Measurements from ENCODE around the gene PHYHD1.

The PHYHD1 gene

DNA sequence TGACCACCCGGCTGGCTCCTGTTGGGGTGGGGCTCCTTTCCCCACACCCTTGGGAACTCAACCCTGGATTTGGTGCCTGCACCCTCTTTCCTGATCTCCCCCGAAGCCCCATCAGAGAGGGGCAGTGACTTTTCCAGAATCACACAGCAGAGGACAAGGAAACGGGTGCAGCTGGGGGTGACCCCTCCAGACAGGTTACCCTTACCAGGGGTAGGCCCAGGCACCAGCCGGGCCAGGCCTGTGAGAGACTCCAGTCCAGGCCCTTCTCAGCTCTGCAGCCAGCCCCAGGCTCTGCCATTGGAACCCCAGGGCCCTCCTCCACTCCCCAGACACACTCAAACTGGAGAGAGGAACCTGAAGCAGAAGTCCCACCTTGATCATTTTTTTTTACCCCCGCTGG is 19.0 kb upstream of the PHYHD1 start:
- no peak for DNase-seq

DNA sequence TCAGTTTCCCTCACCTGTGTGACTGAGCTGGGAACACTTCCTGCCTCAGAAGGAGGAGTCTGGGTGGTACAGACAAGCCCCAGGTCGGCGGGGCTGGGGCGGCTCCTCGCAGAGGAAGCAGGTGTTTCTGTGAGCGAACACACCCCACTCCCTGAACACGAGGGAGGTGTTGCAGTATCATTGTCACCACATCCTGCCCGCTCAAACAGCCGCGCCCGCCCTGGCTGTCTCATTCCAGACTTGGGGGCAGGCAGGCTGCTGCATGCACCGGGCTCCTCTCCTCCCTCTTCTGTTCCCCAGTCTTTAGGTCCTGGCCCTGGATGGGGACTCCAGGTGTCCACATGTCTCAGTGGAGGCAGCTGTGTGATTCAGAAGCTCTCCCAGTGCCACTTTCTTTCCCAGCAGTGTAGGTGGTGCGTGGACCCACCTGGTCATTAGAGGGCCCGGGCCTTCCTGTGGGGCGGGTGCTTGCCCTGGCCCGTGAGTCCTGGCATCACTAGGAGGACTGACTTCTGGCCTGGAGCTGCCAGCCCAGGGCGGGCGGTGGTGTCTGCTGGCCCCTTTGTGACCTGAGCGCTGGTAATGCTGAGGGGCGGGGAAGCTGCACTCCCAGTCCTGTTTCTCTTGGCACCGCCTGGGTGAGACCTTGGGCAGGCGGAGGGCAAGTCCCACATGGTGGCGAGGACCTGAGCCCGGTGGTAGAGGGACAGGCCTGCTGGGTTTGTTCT is 18.3 kb upstream of the PHYHD1 start:
- DNase-seq, result peak; percentile 87

DNA sequence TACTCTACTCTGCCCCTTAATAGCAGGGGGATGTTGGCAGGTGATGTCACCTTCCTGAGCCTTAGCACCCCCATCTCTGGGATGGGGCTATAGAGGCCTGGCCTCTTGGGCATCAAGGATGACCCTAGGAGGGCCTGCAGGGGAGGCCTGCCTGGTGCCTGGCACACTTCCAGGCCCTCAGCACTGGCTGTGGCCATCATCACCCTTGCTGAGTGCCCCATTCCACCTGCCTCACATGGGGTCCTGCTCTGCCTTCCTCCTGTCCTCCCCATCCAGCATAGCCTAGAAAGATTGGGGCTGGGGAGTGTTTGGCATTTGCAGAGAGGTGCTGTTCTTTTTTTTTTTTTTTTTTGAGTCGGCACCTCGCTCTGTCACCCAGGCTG is 17.7 kb upstream of the PHYHD1 start:
- no peak for DNase-seq

DNA sequence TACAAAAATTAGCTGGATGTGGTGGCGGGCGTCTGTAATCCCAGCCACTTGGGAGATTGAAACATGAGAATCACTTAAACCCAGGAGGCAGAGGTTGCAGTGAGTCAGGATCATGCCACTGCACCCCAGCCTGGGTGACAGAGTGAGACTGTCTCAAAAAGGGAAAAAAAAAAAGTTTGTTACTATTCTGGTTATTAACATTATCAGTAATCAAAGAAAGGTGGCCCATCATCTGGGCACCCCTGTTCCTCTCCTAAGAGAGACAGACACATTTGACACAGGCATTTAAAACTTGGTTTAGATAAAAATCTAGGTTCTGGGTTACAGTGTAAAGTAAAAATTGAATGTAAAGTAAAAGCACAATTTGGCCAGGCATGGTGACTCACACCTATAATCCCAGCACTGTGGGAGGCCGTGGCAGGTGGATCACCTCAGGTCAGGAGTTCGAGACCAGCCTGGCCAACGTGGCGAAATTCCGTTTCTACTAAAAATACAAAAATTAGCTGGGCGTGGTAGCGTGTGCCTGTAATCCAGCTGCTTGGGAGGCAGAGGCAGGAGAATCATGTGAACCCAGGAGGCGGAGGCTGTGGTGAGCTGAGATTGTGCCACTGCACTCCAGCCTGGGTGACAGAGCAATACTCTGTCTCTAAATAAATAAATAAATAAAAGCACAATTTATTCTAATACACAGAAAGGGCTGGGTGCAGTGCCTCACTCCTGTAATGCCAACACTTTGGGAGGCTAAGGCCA is 16.7 kb upstream of the PHYHD1 start:
- DNase-seq, result no peak

DNA sequence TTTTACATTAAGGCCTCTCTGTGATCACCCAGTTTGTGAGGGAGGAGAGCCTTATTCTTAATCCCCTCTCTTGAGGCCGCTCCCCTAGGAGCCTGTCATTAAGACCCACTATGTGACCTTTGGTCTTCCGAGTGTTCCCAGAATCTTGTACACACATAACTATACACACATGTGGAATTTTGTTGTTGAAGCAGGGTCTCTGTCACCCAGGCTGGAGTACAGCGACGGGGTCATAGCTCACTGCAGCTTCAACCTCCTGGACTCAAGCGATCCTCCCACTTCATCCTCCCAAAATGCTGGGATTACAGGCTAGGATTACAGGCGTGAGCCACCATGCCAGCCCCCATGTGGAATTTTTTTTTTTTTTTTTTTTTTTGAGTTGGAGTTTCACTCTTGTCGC is 14.8 kb upstream of the PHYHD1 start:
- no peak for DNase-seq

DNA sequence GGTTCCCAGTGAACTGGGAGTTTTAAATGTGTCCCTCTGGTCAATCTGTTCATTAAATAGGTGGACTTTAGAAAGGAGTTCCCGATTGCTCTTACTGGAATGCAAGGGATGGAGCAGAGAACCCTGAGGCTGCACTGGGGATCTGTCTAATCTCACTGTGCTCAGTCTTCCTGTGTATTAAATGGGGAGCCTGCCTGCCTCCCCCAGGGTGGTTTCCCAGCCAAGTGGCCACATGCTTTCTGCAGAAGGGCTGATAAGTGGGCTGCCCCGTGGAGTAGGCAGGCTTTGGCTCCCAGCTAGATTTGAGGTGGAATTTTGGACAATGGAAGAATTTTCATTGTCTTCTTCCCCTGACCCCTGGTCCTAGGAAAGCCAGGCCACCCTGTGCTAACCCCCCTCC is 14.0 kb upstream of the PHYHD1 start:
- DNase-seq, result no peak

DNA sequence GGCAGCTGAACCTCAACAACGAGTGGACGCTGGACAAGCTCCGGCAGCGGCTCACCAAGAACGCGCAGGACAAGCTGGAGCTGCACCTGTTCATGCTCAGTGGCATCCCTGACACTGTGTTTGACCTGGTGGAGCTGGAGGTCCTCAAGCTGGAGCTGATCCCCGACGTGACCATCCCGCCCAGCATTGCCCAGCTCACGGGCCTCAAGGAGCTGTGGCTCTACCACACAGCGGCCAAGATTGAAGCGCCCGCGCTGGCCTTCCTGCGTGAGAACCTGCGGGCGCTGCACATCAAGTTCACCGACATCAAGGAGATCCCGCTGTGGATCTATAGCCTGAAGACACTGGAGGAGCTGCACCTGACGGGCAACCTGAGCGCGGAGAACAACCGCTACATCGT is 12.4 kb upstream of the PHYHD1 start:
- no peak for DNase-seq

DNA sequence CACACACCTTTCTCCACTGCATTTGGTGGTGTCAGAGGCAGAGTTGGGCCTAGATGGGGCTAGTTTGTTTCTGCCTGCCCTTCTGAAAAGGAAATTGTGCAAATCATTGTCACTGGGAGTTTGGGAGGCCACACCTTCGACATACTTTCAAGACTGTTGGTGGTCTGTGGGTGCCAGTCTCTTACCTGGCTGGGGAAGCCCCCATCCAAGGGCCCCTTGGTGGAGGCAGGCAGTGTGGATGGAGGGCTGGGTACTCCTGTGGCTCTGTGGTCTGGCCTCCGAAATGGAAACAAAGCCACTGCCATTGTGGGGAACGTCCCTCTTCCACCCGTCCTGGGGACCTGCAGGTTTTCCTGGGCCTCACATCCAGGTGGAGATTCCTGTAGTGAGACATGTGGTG is 10.9 kb upstream of the PHYHD1 start:
- DNase-seq, result no peak

DNA sequence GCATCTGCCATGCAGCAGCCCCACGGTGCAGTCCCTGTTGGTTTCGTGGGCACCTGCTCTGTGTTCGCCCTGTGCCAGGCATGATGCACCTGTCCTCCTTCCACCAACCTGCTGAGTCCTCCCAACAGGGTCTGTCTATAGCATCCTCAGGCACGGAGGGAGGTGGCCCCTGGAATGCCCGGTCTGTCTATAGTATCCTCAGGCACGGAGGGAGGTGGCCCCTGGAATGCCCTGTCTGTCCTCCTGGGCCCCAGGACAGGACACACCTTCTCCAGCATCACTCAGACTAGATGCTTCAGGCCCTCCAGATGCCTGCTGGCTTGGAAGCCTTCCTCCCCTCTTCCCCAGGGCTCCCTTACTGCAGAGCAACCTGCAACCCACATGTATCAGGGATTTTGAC is 9.9 kb upstream of the PHYHD1 start:
- no peak for DNase-seq

DNA sequence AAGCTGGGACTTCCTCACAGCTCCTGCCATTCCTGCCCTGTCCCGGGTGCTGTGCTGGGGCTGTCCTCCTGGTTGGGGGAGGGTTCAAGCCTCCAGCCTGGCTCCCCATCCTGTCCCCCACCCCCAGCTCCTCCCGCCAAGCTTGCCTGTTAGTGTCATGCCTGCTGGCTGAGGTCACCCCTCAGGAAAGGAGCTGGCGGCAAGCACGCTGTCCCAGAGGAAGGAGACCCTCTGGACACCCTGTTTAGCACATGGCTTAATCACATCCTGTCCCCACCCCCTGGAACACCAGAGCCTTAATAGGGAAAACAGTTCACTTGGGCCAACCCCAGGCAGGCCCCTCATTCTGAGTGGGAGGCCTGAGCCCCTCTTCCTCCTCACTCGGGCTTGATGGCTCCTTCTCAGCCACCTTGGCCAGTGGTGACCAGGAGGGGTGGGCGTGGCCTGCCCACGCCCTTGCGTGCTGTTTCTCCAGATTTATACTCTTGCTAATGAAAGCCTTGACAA is 9.2 kb upstream of the PHYHD1 start:
- no peak for DNase-seq

DNA sequence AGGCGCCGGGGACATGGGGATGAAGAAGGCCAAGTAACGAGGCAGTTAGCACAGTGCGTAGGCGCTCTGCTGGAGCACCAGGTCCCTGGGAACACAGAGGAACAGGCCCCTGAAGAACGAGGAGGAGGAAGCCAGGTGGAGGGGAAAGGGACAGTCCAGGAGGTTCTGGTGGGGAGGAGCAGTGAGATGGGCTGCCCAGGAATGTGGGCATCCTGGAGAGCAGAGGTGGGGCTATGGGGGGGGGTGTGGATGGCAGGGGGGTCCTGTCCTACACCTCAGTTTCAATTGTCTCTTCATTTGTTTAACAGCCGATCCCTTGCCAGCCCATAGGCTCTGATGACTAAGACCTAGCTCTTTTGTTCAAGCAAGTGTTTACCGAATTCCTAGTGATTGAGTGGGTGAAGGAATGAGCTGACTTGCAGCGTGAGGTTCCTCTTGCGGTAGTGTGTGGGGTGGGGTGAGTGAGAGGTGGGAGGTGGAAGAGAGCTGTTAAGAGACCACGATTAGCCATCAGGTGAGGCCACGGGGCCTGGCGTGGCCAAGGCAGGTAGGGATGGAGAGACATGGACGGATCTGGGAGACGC is 8.4 kb upstream of the PHYHD1 start:
- DNase-seq, result no peak

DNA sequence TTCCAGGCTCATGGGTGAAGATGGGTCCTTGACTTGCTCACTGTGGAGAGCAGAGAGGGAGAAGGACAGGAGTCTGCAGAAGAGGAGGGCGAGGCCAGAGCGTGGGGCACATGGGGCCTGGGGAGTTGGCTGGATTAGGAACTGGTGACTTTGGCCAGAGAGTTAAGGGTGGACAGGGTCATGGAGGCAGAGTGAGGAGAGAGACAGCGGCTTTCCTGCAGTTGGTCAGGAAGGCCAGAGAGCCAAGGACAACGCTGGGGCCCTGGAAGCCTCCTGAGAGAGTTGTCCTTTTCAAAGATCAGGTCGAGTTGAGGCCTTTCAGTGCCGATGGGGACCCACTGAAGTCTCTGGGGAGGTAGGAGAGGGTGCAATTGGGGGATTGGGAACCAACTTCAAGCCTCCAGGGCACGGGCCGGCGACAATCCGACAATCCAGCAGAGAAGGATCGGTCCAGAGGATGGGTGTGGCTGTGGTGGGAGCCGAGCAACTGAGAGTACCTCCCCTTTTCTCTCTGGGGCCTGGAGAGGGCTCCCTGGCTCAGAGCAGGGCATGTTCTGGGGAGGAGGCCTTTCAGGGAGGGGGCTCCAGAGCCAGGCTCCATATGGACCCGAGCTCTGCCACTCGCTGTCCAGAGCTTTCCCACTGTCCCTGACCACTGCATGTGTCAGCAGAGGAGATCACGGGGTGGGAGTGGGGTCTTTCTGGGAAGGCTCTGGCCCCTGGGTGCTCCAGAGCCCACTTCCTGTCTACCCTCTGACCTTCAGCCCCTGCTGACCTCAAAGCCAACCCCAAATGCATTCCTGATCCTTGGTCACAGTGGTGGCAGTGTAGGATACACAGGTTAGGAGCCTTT is 7.5 kb upstream of the PHYHD1 start:
- DNase-seq, result no peak

DNA sequence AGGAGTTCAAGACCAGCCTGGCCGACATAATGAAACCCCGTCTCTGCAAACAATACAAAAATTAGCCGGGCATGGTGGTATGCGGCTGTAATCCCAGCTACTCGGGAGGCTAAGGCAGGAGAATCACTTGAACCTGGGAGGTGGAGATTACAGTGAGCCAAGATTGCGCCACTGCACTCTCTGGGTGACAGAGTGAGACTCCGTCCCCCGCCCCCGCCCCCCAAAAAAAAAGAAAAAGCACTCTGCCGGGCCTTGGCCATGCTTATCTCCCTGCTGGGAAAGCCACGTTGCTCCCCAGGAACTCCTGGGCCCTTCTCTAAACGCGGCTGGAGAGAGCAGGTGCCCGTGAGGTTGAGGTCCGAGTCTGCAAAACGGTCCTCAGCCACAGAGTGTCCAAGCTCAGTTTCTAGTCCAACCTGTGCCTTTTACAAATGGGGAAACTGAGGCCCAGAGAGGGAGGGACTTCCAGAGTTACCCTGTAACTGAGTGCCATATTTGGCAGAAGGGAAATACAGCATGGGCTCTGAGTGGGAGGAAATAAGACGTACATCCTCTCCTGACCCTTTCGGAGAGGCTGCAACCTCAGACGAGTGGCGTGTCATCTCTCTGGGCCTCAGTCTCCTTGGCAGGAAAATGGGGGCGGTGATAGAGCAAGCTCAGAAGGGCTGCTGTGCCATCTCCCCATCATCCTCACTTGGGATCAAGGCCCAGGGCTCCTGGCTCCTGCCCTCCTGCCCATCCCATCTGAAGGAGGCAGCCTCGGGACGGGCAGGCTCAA is 6.6 kb upstream of the PHYHD1 start:
- DNase-seq, result no peak

DNA sequence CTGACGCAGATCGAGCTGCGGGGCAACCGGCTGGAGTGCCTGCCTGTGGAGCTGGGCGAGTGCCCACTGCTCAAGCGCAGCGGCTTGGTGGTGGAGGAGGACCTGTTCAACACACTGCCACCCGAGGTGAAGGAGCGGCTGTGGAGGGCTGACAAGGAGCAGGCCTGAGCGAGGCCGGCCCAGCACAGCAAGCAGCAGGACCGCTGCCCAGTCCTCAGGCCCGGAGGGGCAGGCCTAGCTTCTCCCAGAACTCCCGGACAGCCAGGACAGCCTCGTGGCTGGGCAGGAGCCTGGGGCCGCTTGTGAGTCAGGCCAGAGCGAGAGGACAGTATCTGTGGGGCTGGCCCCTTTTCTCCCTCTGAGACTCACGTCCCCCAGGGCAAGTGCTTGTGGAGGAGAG is 4.6 kb upstream of the PHYHD1 start:
- no peak for DNase-seq

DNA sequence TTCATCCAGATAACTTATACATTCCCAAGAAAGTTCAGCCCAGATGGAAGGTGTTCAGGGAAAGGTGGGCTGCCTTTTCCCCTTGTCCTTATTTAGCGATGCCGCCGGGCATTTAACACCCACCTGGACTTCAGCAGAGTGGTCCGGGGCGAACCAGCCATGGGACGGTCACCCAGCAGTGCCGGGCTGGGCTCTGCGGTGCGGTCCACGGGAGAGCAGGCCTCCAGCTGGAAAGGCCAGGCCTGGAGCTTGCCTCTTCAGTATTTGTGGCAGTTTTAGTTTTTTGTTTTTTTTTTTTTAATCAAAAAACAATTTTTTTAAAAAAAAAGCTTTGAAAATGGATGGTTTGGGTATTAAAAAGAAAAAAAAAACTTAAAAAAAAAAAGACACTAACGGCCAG is 4.0 kb upstream of the PHYHD1 start:
- no peak for DNase-seq

DNA sequence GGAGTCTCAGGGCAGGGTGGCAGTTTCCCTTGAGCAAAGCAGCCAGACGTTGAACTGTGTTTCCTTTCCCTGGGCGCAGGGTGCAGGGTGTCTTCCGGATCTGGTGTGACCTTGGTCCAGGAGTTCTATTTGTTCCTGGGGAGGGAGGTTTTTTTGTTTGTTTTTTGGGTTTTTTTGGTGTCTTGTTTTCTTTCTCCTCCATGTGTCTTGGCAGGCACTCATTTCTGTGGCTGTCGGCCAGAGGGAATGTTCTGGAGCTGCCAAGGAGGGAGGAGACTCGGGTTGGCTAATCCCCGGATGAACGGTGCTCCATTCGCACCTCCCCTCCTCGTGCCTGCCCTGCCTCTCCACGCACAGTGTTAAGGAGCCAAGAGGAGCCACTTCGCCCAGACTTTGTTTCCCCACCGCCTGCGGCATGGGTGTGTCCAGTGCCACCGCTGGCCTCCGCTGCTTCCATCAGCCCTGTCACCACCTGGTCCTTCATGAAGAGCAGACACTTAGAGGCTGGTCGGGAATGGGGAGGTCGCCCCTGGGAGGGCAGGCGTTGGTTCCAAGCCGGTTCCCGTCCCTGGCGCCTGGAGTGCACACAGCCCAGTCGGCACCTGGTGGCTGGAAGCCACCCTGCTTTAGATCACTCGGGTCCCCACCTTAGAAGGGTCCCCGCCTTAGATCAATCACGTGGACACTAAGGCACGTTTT is 3.5 kb upstream of the PHYHD1 start:
- DNase-seq, result no peak

DNA sequence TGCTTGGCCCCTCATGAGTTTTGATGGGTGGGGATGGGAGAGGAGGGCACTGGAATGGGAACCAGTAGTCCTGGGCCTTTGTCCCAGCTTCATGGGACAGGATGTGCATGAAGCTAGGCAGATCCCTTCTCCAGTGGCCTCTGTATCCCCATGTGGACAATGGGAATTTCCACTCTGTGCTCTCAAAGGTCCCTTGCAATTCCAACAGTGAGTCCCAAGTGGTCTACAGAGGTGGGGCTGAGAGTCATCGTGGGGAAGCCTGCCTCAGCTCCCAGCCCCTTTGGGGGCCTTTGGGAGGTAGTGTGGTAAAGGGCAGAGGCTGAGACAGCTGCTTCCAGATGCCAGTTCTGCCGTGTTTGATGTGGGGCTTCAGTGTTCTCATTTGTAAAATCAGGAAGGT is 1.9 kb upstream of the PHYHD1 start:
- DNase-seq, result no peak

DNA sequence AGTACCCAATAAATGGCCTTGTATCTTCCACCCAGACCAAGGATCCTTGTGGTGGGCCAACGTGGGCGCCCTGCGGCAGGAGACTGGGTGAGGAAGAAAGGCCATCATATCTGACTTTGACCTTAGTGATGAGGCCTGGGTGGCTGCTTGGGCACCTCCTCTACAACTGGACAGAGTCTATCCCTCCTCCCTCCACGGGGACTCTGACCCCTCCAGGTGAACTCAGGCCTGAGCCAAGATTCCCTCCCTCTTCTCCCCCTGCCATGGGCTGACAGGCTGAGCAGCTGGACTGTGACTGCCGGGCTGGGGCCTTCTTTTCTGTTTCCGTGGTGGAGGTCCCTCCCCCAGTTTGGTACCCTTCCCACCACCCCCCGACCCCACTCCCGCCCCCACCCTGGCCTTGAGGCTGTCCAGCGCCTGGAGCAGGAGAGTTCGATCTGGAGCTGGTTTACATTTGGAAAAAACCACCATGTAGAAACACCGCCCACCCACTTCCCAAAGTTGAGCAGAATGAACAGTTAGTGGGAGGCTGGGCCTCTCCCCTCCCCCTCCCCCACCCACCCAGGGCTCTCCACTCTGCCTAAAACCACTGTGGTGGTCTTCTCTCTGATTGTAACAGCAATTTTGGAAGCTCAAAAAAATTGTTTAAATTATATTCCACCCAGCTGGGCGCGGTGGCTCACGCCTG is 1.2 kb upstream of the PHYHD1 start:
- DNase-seq, result no peak

DNA sequence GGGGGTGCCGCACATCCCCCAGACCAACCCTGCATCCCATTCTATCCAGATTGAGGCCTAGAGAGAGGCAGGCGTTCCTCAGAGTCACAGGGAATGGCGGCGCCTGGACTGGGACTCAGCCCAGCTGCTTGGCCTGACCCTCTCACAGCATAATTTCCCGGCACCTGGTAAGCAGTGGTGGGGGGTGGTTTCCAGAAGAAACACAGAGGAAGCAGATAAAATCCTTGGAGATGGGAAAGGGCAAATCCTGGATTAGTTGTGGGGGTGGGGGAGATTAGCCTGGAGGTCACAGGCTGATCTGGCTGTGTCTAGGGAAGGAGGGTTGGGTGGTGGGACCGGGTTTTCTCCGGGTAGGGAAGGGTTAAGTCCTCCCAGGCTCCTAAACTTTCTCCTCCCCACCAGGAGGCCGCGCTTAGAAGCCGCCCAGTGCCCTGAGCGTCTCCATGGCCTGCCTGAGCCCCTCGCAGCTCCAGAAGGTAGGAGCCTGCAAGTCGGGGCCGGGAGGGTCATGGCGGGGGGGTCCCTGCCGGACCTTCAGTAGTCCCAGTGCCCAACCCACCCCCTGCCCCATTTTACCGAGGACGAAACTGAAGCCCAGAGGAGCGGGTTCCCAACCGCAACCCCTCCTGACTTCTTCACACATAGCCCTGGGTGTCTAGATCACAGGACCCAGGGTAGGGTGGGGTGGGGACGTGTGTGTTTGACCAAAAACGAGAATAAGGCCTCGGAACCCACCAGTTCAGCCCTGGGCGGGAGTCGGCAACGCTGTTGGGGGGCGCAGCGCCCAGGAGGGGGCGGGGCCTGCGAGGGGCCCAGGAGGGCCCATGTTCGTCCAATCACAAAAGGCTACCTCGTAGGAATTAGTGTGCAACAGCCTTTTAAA is 1.3 kb downstream of the PHYHD1 start:
- peak; percentile 17 for DNase-seq

DNA sequence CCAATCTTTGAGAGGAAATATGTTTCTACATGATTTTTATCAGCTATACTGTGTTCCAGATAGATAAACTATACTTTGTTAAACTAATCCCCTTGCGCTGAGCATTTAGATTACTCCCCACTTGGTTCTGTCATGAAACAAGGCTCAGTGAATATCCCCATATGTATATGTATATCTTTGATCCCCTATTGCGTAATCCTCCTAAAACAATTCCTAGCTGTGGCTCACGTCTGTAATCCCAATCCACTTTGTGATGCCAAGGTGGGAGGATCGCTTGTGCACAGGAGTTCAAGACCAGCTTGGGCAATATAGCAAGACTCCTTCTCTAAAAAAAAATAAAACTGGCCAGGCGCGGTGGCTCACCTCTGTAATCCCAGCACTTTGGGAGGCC is 2.7 kb downstream of the PHYHD1 start:
- DNase-seq, result no peak
